Endothelial cell of umbilical vein (primary cell): Measurements from ENCODE around the gene IRF3. TPM values are rescaled to one million over a fixed set of nuclear protein-coding genes. Genes with fewer than 3 reads are reported as not detected.

Source experiments
- BruUV-seq: library from RNA; stranded (reverse); fragments of 400-500 nt; replicated peaks from 2 replicates; lab custom pipeline; 2021; lab: Mats Ljungman, UMichigan
- CTCF ChIA-PET: fragments of 300-600, 350-600 bp; sonication (Branson Sonifier 250); formaldehyde crosslinking; loops from one replicate; lab custom pipeline; 2021; ENCODE audit warnings: antibody characterized with exemption, inconsistent platforms; lab: Charles Lee
- POLR2A ChIA-PET: fragments of 300-600, 350-600 bp; sonication (Branson Sonifier 250); formaldehyde crosslinking; loops from one replicate; lab custom pipeline; 2021; ENCODE audit warnings: antibody characterized with exemption, inconsistent platforms; lab: Charles Lee
- DNase-seq: peaks from one replicate; pipeline ENCODE4 v3.0.0-alpha.2; 2011; ENCODE audit warnings: low read depth, low spot score
- FAIRE-seq: peaks from 2 replicates; lab custom pipeline; 2011; peaks lifted over from hg19 to GRCh38; lab: Jason Lieb, UNC
- H2AFZ ChIP-seq: 2 replicates; pipeline ENCODE4 v1.6.0; 2012; ENCODE audit warnings: low read depth, low read length, control low read depth, inconsistent platforms
- H3K27ac ChIP-seq: 2 replicates; pipeline ENCODE4 v1.5.1; 2011; ENCODE audit warnings: low read depth, mild to moderate bottlenecking, control low read depth, low read length, moderate library complexity; ENCODE audit not compliant: insufficient read depth
- H3K27me3 ChIP-seq, 2 experiments: 2 replicates each; pipeline versions ENCODE4 v1.6.0 to v1.6.1; 2011; ENCODE audit warnings: low read length in 2 of 2, mixed read lengths in 1 of 2; ENCODE audit not compliant: control insufficient read depth in 2 of 2, insufficient read depth in 2 of 2
- H3K36me3 ChIP-seq, 2 experiments: 2 replicates in 1 of 2; 3 replicates in 1 of 2; pipeline ENCODE4 v1.5.1; 2011; ENCODE audit warnings: low read length in 2 of 2, mild to moderate bottlenecking in 1 of 2, moderate library complexity in 1 of 2; ENCODE audit not compliant: control insufficient read depth in 2 of 2, insufficient read depth in 2 of 2; ENCODE audit errors: extremely low read depth in 1 of 2
- H3K4me1 ChIP-seq: 3 replicates; pipeline ENCODE4 v1.5.1; 2011; ENCODE audit warnings: mild to moderate bottlenecking, low read length; ENCODE audit not compliant: control insufficient read depth, insufficient read depth; ENCODE audit errors: extremely low read depth
- H3K4me2 ChIP-seq: 2 replicates; pipeline ENCODE4 v1.6.1; 2011; ENCODE audit warnings: low read length, control low read depth, mixed read lengths; ENCODE audit not compliant: insufficient read depth
- H3K4me3 ChIP-seq, 3 experiments: fragments of 200-600 bp in 1 of 3; sonication (generic), shearing (Covaris generic) in 1 of 3; replicated peaks in 1 of 3; 2 replicates each; pipeline ENCODE4 v1.5.1; 2011 to 2016; ENCODE audit warnings: control low read depth in 3 of 3, low read length in 3 of 3, mild to moderate bottlenecking in 2 of 3, inconsistent platforms in 1 of 3, low read depth in 1 of 3, moderate library complexity in 1 of 3; ENCODE audit not compliant: insufficient read depth in 1 of 3
- H3K79me2 ChIP-seq: 2 replicates; pipeline ENCODE4 v1.6.0; 2012; ENCODE audit warnings: low read length, inconsistent platforms; ENCODE audit not compliant: control insufficient read depth, insufficient read depth
- H3K9ac ChIP-seq: replicated peaks from 2 replicates; pipeline ENCODE3; 2011; ENCODE audit warnings: low read length, control low read depth; ENCODE audit not compliant: insufficient read depth; ENCODE audit errors: extremely low read depth
- H3K9me1 ChIP-seq: replicated peaks from 3 replicates; pipeline ENCODE4 v1.6.0; 2011; ENCODE audit warnings: mild to moderate bottlenecking, low read length; ENCODE audit not compliant: control insufficient read depth, insufficient read depth; ENCODE audit errors: extremely low read depth
- H3K9me3 ChIP-seq: replicated peaks from 2 replicates; pipeline ENCODE4 v1.5.1; 2012; ENCODE audit warnings: low read length, inconsistent platforms; ENCODE audit not compliant: control insufficient read depth, insufficient read depth
- H4K20me1 ChIP-seq: replicated peaks from 2 replicates; pipeline ENCODE3; 2011; ENCODE audit warnings: mild to moderate bottlenecking, low read length; ENCODE audit not compliant: control insufficient read depth, insufficient read depth; ENCODE audit errors: extremely low read depth
- CTCF ChIP-seq, 2 donors: IDR thresholded peaks; 1 replicate in 1 of 2; 2 replicates in 1 of 2; pipeline ENCODE4 v1.5.1; 2011; ENCODE audit warnings: low read length in 2 of 2, mild to moderate bottlenecking in 2 of 2, moderate library complexity in 2 of 2, control low read depth in 1 of 2, inconsistent platforms in 1 of 2, low read depth in 1 of 2; ENCODE audit not compliant: insufficient read depth in 1 of 2; ENCODE audit errors: extremely low read depth in 1 of 2
- GATA2 ChIP-seq: IDR thresholded peaks from 2 replicates; pipeline ENCODE4 v1.7.0; 2011; ENCODE audit warnings: low read depth, mild to moderate bottlenecking, moderate library complexity, mixed read lengths, low read length; ENCODE audit not compliant: insufficient read length, insufficient read depth
- MAX ChIP-seq: IDR thresholded peaks from 2 replicates; pipeline ENCODE4 v1.6.1; 2011; ENCODE audit not compliant: insufficient read depth, insufficient read length
- MYC ChIP-seq: IDR thresholded peaks from one replicate; pipeline ENCODE4 v1.6.1; 2011; ENCODE audit warnings: mild to moderate bottlenecking, low read depth, low read length
- POLR2A ChIP-seq: IDR thresholded peaks from 2 replicates; pipeline ENCODE4 v1.6.1; 2012; ENCODE audit warnings: low read depth, mild to moderate bottlenecking, control low read depth, low read length
- POLR2AphosphoS5 ChIP-seq: IDR thresholded peaks from 2 replicates; pipeline ENCODE4 v1.6.1; 2012; ENCODE audit warnings: low read depth, mild to moderate bottlenecking, control low read depth, low read length, moderate library complexity; ENCODE audit not compliant: insufficient read depth
- dilution Hi-C: fragments of 300-500 bp; cut with MboI; formaldehyde crosslinking; loops from one replicate; pipeline ENCODE4 v1.15.0; 2019; ENCODE audit warnings: low sequenced_read_pairs; ENCODE audit not compliant: extremely low pct_ligation_motif_present
- intact Hi-C: fragments of 100-400 bp; cut with micrococcal nuclease; formaldehyde crosslinking; loops from one replicate; pipeline ENCODE4 v1.10.0; 2022
- polyA plus RNA-seq, 4 experiments: library from polyadenylated mRNA; depleted of rRNA in 3 of 4; stranded (reverse) in 3 of 4; unstranded in 1 of 4; fragments of >200 nt; gene quantifications; 2 replicates each; pipeline versions ENCODE4 v1.2.1 to v1.2.3, GENCODE V29; 2011 to 2012; ENCODE audit warnings: missing spikeins in 1 of 4
- total RNA-seq: library from RNA; stranded (reverse); gene quantifications from 2 replicates; pipeline ENCODE4 v1.2.3, GENCODE V29; 2021

IRF3 gene
- total and polyA plus RNA-seq, 2 donors (not counting 3 experiments of a cell fraction or from before 2014, with no cell fraction given): 64.8 to 73.5 TPM

GRCh38 chr19:49690079-49690655 is 24.5 kb upstream of the IRF3 start:
- FAIRE-seq (peak; percentile 24), DNase-seq (no peak)
- intact Hi-C loops: loop anchor here (2.0 kb wide), 1 partner anchor 27 kb away; no protein-coding TSS in a partner anchor
- H4K20me1 ChIP-seq: no peaks in the 10 kb centered on the region
- H3K4me2 ChIP-seq: peak overlapping the region; percentile 65
- no peak overlapping the region for H3K27ac ChIP-seq
- no TSS peak for BruUV-seq
- H3K4me3 ChIP-seq: peak overlapping the region; percentile 12 to 74 (median 56)
- peaks cover 40% of the 10 kb centered on the region for H3K4me1 ChIP-seq
- CTCF ChIA-PET: interaction anchor here (0.9 to 2.9 kb wide), 4 partner anchors 9 to 110 kb away, joined by 3 to 9 read pairs (median 3); partner anchors contain the start of gene NOSIP
- peak; percentile 25 for TF ChIP-seq POLR2A
- TF ChIP-seq POLR2AphosphoS5: no peak
- peak overlapping the region; percentile 7 for H3K9ac ChIP-seq
- H2AFZ ChIP-seq: peak overlapping the region; percentile 20
- H3K36me3 ChIP-seq: peaks cover 2 to 14% of the 10 kb centered on the region in 2 experiments
- POLR2A ChIA-PET: no interaction called here
- no peaks in the 10 kb centered on the region for H3K27me3 ChIP-seq
- no peaks in the 10 kb centered on the region for H3K9me3 ChIP-seq
- no peaks in the 10 kb centered on the region for H3K9me1 ChIP-seq
- dilution Hi-C loops: no loop called here
- H3K79me2 ChIP-seq: no peaks in the 10 kb centered on the region

- peak; percentile 57 for FAIRE-seq
- peak within 1 kb of the TSS; percentile 7 for H3K9ac ChIP-seq
- H3K4me1 ChIP-seq: peaks cover 40% of the 10 kb centered on the region
- peak within 1 kb of the TSS; percentile 12 to 74 (median 56) for H3K4me3 ChIP-seq
- H3K27ac ChIP-seq: no peak within 1 kb of the TSS
- intact Hi-C loops (loop anchor here (2.0 to 5.0 kb wide), 2 partner anchors 27 to 118 kb away; no protein-coding TSS in a partner anchor), dilution Hi-C loops (no loop called here)
- ChIA-PET CTCF (interaction anchor here (0.9 to 2.9 kb wide), 4 partner anchors 9 to 109 kb away, joined by 3 to 9 read pairs (median 3); partner anchors contain the start of gene NOSIP), POLR2A (no interaction called here)
- DNase-seq: peak; percentile 54
- peak within 1 kb of the TSS; percentile 65 for H3K4me2 ChIP-seq
- H3K79me2 ChIP-seq: no peaks in the 10 kb centered on the region
- H3K27me3 ChIP-seq: no peaks in the 10 kb centered on the region
- no peaks in the 10 kb centered on the region for H3K9me1 ChIP-seq
- peaks cover 2 to 18% of the 10 kb centered on the region in 2 experiments for H3K36me3 ChIP-seq
- TF ChIP-seq MAX (no peak), POLR2A (peak; percentile 18), MYC (no peak), CTCF (IDR thresholded peaks at IDR 0.05; ENCODE audit: extremely low read depth in 1 of 2, insufficient read depth in 1 of 2, low read depth in 1 of 2, low read length in 2 of 2) (peak; percentile 55 to 82), GATA2 (no peak)
- no peaks in the 10 kb centered on the region for H3K9me3 ChIP-seq
- no TSS peak for BruUV-seq
- H4K20me1 ChIP-seq: no peaks in the 10 kb centered on the region
- peak within 1 kb of the TSS; percentile 20 for H2AFZ ChIP-seq
These were observed 23.7 kb upstream of the IRF3 start, which contains the start of gene ADM5 for GRCh38 chr19:49689133-49690078. ADM5 (plus strand) TSS chr19:49689594; CDS start chr19:49689838, 244 bp downstream.
